ENCODE measurements around the gene GABRG3. TPM values are rescaled to one million over a fixed set of nuclear protein-coding genes. Genes with fewer than 3 reads are reported as not detected.
A peak's percentile ranks its signal among the peaks of the same experiment; 100 is the strongest.

Gene GABRG3
- polyA plus RNA-seq, 2 of the 4 experiments (the other 2 are of a cell fraction) = 0.08 to 0.18 TPM

GRCh38 chr15:27328608-27329007 lies 357.6 kb downstream of the GABRG3 start:
- TF ChIP-seq POLR2A (IDR thresholded peaks at IDR 0.05; ENCODE audit: low read length) (peak; percentile 16; the same call in 1 of the 2 replicates), MYC (IDR thresholded peaks at IDR 0.05; ENCODE audit: borderline replicate concordance, low read length) (no peak)
- no peak for ATAC-seq
- ChIA-PET POLR2A (no interaction called here), CTCF (interaction anchor here (0.8 kb wide), 1 partner anchor 11 kb away, joined by 3 read pairs; no protein-coding TSS in a partner anchor)
- no peaks in the 10 kb centered on the region for H3K4me1 ChIP-seq
- no peak for DNase-seq (ENCODE audit: low read depth in 1 of 2, low spot score in 1 of 2)
- H3K9me3 ChIP-seq = no peaks in the 10 kb centered on the region
- no peak overlapping the region for H3K27ac ChIP-seq
- H3K4me2 ChIP-seq = no peak overlapping the region
- H3K4me3 ChIP-seq = no peak overlapping the region
- FAIRE-seq = no peak
- 53% methylated on average over 13 of the region's 13 CpGs for WGBS (ENCODE audit: missing lambda C conversion rate)

- POLR2A ChIA-PET = no interaction called here
- FAIRE-seq = no peak
Observed at GRCh38 chr15:27330326-27330725, 359.3 kb downstream of the GABRG3 start.

GRCh38 chr15:27336676-27337075 lies 365.7 kb downstream of the GABRG3 start:
- CTCF ChIA-PET = no interaction called here
- WGBS (ENCODE audit: missing lambda C conversion rate) = 2% methylated on average over 1 of the region's 1 CpG

More at GRCh38 chr15:27330326-27330725, 359.3 kb downstream of the GABRG3 start:
- no peak overlapping the region for H3K4me3 ChIP-seq
- no peak for ATAC-seq
- DNase-seq (ENCODE audit: low read depth in 1 of 2, low spot score in 1 of 2) = no peak
- CTCF ChIA-PET = no interaction called here
- no peaks in the 10 kb centered on the region for H3K4me1 ChIP-seq
- H3K27ac ChIP-seq = no peak overlapping the region
- no peak for TF ChIP-seq BHLHE40 (IDR thresholded peaks at IDR 0.05; ENCODE audit: low read depth, low read length)
- TF ChIP-seq KDM1A (IDR thresholded peaks at IDR 0.05; ENCODE audit: low read depth) = no peak
- no peak for TF ChIP-seq ZFP36 (IDR thresholded peaks at IDR 0.05; ENCODE audit: borderline replicate concordance, partially characterized antibody)
- no peak for TF ChIP-seq HEYL (CRISPR knock-in tag; IDR thresholded peaks at IDR 0.05)
- no peak for TF ChIP-seq REST (IDR thresholded peaks at IDR 0.05)
- no peak for TF ChIP-seq HOXB5 (CRISPR knock-in tag; IDR thresholded peaks at IDR 0.05)
- 53% methylated on average over 5 of the region's 5 CpGs for WGBS (ENCODE audit: missing lambda C conversion rate)
- no peak overlapping the region for H3K4me2 ChIP-seq
- H3K9me3 ChIP-seq = no peaks in the 10 kb centered on the region

GRCh38 chr15:27339138-27339537 lies 368.2 kb downstream of the GABRG3 start:
- WGBS (ENCODE audit: missing lambda C conversion rate) = 16% methylated on average over 5 of the region's 5 CpGs
- DNase-seq (ENCODE audit: low read depth in 1 of 2, low spot score in 1 of 2) = no peak
- no peak for TF ChIP-seq RFX5 (IDR thresholded peaks at IDR 0.05)
- no peak overlapping the region for H3K27ac ChIP-seq
- POLR2A ChIA-PET = no interaction called here
- ATAC-seq = no peak
- CTCF ChIA-PET = interaction anchor here (3.9 kb wide), 1 partner anchor 19 kb away, joined by 23 read pairs; no protein-coding TSS in a partner anchor
- no peak overlapping the region for H3K4me3 ChIP-seq
- H3K4me1 ChIP-seq = peaks cover 7% of the 10 kb centered on the region; the same call in 1 of the 3 replicates
- no peak overlapping the region for H3K4me2 ChIP-seq
- H3K9me3 ChIP-seq = peaks cover 2% of the 10 kb centered on the region; the same call in 2 of the 3 replicates
- no peak for FAIRE-seq

More at GRCh38 chr15:27336676-27337075, 365.7 kb downstream of the GABRG3 start:
- Histone ChIP-seq H3K4me2 (no peak overlapping the region), H3K9me3 (peaks cover 2% of the 10 kb centered on the region; the same call in 1 of the 3 replicates), H3K27ac (no peak overlapping the region), H3K4me3 (no peak overlapping the region), H3K4me1 (peaks cover 7% of the 10 kb centered on the region; the same call in 1 of the 3 replicates)
- DNase-seq (ENCODE audit: low read depth in 1 of 2, low spot score in 1 of 2) (peak in 1 of 2 experiments; percentile 19), FAIRE-seq (no peak), ATAC-seq (0 out of 6 replicates have a peak, but pooled peaks of 1 of the 2 experiments have one; percentile 39)
- TF ChIP-seq CHD4 (IDR thresholded peaks at IDR 0.05; ENCODE audit: borderline replicate concordance) (no peak), HOXA7 (CRISPR knock-in tag; IDR thresholded peaks at IDR 0.05) (no peak), HOXB13 (CRISPR knock-in tag; IDR thresholded peaks at IDR 0.05; ENCODE audit: low read depth) (no peak), FOXS1 (CRISPR knock-in tag; IDR thresholded peaks at IDR 0.05) (no peak), HES2 (IDR thresholded peaks at IDR 0.05) (no peak), HOXB5 (CRISPR knock-in tag; IDR thresholded peaks at IDR 0.05) (no peak), MAZ (IDR thresholded peaks at IDR 0.05; ENCODE audit: borderline replicate concordance, low read depth, low read length) (no peak), EP300 (IDR thresholded peaks at IDR 0.05) (no peak), SREBF2 (IDR thresholded peaks at IDR 0.05) (no peak), EHMT2 (IDR thresholded peaks at IDR 0.05; ENCODE audit: low read depth) (no peak), PHF8 (IDR thresholded peaks at IDR 0.05; ENCODE audit: borderline replicate concordance, low read depth) (no peak), RNF2 (IDR thresholded peaks at IDR 0.05; ENCODE audit: borderline replicate concordance, low read depth) (no peak)
- POLR2A ChIA-PET = no interaction called here
